HEK293T (cell line): ENCODE results near the gene COMMD1.
"Not testable (repeated sequence)": the region's sequence is repeated elsewhere in the genome, so short reads cannot be mapped to it uniquely, and the experiment has no call there.

Source experiments
- CTCF ChIA-PET: fragments of 350-600 bp; formaldehyde crosslinking; extraction: SDS; loops from one replicate; lab custom pipeline; 2021; ENCODE audit warnings: antibody characterized with exemption, inconsistent platforms; lab: Yijun Ruan, JAX
- POLR2A ChIA-PET: fragments of 350-600 bp; formaldehyde crosslinking; extraction: SDS; loops from one replicate; lab custom pipeline; 2020; ENCODE audit warnings: antibody characterized with exemption, inconsistent platforms; lab: Yijun Ruan, JAX
- DNase-seq: peaks from one replicate; pipeline ENCODE4 v3.0.0; 2012; ENCODE audit warnings: mixed read lengths; ENCODE audit errors: extremely low spot score
- ARNT ChIP-seq: fragments of 450-650 bp; IDR thresholded peaks from 2 replicates; pipeline ENCODE4 v1.6.1; 2017; ENCODE audit warnings: mild to moderate bottlenecking
- BHLHE40 ChIP-seq: fragments of 450-650 bp; IDR thresholded peaks from 2 replicates; pipeline ENCODE4 v1.6.1; 2016; ENCODE audit warnings: mild to moderate bottlenecking, moderate library complexity, borderline replicate concordance
- CTBP1 ChIP-seq: fragments of 450-650 bp; IDR thresholded peaks from 2 replicates; pipeline ENCODE4 v1.6.1; 2016; ENCODE audit warnings: borderline replicate concordance
- ELF4 ChIP-seq: fragments of 450-650 bp; IDR thresholded peaks from 2 replicates; pipeline ENCODE4 v1.6.1; 2017; ENCODE audit warnings: antibody characterized with exemption
- FOXA1 ChIP-seq: fragments of 450-650 bp; IDR thresholded peaks from 2 replicates; pipeline ENCODE4 v1.6.1; 2016; ENCODE audit warnings: mild to moderate bottlenecking
- FOXK2 ChIP-seq: fragments of 450-650 bp; IDR thresholded peaks from 2 replicates; pipeline ENCODE4 v1.6.1; 2016; ENCODE audit warnings: mild to moderate bottlenecking
- FOXM1 ChIP-seq: fragments of 450-650 bp; IDR thresholded peaks from 2 replicates; pipeline ENCODE4 v1.6.1; 2017; ENCODE audit warnings: mild to moderate bottlenecking, borderline replicate concordance
- HDGF ChIP-seq: fragments of 450-650 bp; IDR thresholded peaks from 2 replicates; pipeline ENCODE4 v1.6.1; 2017; ENCODE audit warnings: antibody characterized with exemption, borderline replicate concordance
- L3MBTL2 ChIP-seq: fragments of 450-650 bp; conservative IDR thresholded peaks from 2 replicates; pipeline ENCODE4 v1.6.1; 2016; ENCODE audit warnings: mild to moderate bottlenecking
- LEF1 ChIP-seq: fragments of 450-650 bp; IDR thresholded peaks from 2 replicates; pipeline ENCODE4 v1.6.1; 2017; ENCODE audit warnings: mild to moderate bottlenecking, borderline replicate concordance
- NFRKB ChIP-seq: fragments of 450-650 bp; IDR thresholded peaks from 2 replicates; pipeline ENCODE4 v1.6.1; 2016; ENCODE audit warnings: mild to moderate bottlenecking, moderate library complexity
- SP1 ChIP-seq: fragments of 450-650 bp; IDR thresholded peaks from 2 replicates; pipeline ENCODE4 v1.6.1; 2017
- SUZ12 ChIP-seq: fragments of 450-650 bp; IDR thresholded peaks from 2 replicates; pipeline ENCODE4 v1.6.1; 2016; ENCODE audit warnings: mild to moderate bottlenecking
- TARDBP ChIP-seq: fragments of 450-650 bp; IDR thresholded peaks from 2 replicates; pipeline ENCODE4 v1.6.1; 2016
- ZNF384 ChIP-seq: fragments of 450-650 bp; IDR thresholded peaks from 2 replicates; pipeline ENCODE4 v1.6.1; 2016
- TF ChIP-seq, protein P1 (sequence below): fragments of 450-650 bp; IDR thresholded peaks from 2 replicates; pipeline ENCODE4 v1.6.1; 2016

Gene COMMD1

DNA sequence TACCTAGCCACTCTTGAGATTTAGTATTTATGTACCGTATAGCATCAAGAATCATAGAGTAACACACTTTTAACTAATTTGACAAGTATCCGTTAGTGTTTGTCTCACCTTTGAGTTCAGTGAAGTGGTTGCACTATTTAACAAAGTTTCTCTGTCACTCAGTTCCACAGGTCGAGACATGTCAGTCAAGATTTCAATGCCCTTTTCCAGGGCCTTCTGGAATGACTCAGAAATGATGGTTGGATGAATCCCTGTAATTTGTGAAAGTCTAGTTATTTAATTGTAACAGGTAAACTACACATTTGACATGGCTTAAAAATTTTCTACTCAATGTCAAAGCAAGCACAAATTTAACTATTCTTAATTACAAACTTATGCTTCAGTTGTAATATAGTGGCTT lies 26.7 kb upstream of the COMMD1 start:
- ChIA-PET POLR2A (interaction anchor here (0.7 kb wide), 1 partner anchor 23 kb away, joined by 3 read pairs; no protein-coding TSS in a partner anchor), CTCF (interaction anchor here (0.6 kb wide), 1 partner anchor 44 kb away, joined by 6 read pairs; no protein-coding TSS in a partner anchor)

DNA sequence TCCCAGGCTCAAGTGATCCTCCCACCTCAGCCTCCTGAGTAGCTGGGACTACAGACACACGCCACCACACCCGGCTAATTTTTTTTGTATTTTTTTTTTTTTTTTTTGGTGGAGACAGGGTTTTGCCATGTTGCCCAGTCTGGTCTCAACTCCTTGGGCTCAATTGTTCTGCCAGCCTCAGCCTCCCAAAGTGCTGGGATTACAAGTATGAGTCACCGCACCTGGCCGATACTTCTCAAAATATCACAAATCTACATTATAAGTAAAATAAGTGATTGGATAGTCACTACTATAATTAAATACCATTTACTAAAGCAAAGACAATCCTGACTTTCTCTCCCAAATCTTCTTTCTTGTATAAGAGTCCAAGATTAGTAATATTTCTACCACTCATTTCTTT lies 26.1 kb upstream of the COMMD1 start:
- DNase-seq, POLR2A ChIA-PET: not testable (repeated sequence)
- CTCF ChIA-PET, result interaction anchor here (0.6 kb wide), 1 partner anchor 45 kb away, joined by 6 read pairs; no protein-coding TSS in a partner anchor

More for the DNA sequence above, 26.7 kb upstream of the COMMD1 start:
- TF ChIP-seq ELF4 (no peak), NFRKB (no peak), CTBP1 (no peak), SP1 (no peak), SUZ12 (no peak), ARNT (no peak), TARDBP (no peak), FOXK2 (no peak), HDGF (no peak), L3MBTL2 (no peak), FOXA1 (no peak), FOXM1 (no peak)
- TF ChIP-seq, protein P1, sequence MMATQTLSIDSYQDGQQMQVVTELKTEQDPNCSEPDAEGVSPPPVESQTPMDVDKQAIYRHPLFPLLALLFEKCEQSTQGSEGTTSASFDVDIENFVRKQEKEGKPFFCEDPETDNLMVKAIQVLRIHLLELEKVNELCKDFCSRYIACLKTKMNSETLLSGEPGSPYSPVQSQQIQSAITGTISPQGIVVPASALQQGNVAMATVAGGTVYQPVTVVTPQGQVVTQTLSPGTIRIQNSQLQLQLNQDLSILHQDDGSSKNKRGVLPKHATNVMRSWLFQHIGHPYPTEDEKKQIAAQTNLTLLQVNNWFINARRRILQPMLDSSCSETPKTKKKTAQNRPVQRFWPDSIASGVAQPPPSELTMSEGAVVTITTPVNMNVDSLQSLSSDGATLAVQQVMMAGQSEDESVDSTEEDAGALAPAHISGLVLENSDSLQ, result no peak
- DNase-seq, result no peak

DNA sequence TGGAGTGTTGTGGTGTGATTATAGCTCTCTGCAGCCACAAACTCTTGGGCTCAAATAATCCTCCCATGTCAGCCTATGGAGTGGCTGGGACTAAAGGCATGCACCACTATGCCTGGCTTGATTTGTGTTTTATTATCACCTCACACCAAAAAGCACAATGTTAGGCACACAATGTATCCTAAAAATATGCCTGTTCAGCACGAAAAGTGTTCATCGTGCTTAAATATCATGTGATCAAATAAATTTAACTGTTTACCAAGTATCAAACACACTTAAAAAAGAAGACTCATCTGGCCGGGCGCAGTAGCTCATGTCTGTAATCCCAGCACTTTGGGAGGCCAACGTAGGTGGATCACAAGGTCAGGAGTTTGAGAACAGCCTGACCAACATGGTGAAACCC lies 22.6 kb upstream of the COMMD1 start:
- CTCF ChIA-PET, result no interaction called here
- TF ChIP-seq FOXA1 (no peak), LEF1 (no peak), FOXK2 (no peak), ARNT (no peak), HDGF (no peak), TARDBP (no peak), NFRKB (no peak), SP1 (no peak), ZNF384 (no peak), ELF4 (no peak), L3MBTL2 (no peak), CTBP1 (no peak), FOXM1 (no peak), SUZ12 (no peak), BHLHE40 (no peak)
- TF ChIP-seq, protein P1, result no peak
- POLR2A ChIA-PET, result no interaction called here
- no peak for DNase-seq

DNA sequence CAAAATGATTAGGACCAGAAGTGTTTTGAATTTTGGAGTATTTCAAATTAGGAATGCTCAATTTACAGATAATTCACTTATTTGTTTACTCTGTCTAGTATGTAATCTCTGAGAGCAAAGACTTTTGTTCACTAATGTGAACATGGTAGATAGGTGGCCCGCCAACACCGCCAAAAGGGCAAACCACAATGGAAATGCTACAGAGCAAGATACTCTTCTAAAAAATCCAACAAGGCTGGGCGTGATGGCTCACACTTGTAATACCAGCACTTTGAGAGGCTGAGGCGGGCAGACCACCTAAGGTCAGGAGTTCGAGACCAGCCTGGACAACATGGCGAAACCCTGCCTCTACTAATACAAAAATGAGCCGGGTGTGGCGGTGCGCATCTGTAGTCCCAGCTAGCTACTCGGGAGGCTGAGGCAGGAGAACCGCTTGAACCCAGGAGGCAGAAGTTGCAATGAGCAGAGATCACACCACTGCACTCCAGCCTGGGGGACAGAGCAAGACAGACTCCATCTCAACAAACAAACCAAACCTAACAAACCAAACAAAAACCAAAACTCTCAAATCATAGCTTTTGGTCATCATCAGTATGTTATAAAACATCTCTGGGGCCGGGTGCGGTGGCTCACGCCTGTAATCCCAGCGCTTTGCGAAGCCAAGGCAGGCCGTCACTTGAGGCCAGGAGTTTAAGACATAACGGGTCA lies 19.4 kb upstream of the COMMD1 start:
- TF ChIP-seq HDGF (no peak), BHLHE40 (no peak), NFRKB (no peak), ELF4 (no peak), LEF1 (no peak), CTBP1 (no peak), L3MBTL2 (no peak), FOXM1 (no peak), FOXK2 (no peak), SP1 (no peak), ZNF384 (no peak), TARDBP (no peak), SUZ12 (no peak), ARNT (no peak), FOXA1 (no peak)
- TF ChIP-seq, protein P1, result no peak
- POLR2A ChIA-PET, result interaction anchor here (1.2 kb wide), 1 partner anchor 31 kb away, joined by 3 read pairs; no protein-coding TSS in a partner anchor
- no peak for DNase-seq
- CTCF ChIA-PET, result no interaction called here

DNA sequence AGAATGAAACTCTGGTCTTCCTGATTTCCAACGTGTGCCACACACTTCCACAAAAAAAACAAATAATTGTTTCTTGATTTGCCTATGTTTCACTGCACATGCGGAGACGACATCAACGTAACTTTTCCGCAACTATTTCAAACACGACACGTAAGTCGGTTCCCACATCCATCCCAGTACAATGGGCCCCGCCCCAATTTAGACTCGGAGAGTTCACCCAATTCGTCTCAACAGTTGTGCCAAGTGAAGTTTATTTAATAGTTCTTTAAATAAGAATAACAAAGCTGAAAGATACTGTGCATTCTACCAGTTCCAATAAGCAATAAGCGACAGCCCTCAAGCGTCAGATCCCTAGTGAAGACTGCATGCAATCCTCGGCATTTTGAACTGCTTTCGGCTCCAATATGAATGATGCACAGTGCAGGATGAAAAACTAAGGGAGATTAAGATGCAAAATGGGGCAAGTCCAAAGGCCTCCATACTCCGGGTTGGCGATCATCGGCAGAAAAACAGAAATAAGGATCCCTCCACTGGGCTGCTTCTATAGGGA lies 17.7 kb upstream of the COMMD1 start:
- peak; percentile 7 for DNase-seq
- ChIA-PET POLR2A (interaction anchor here (0.9 kb wide), 1 partner anchor 33 kb away, joined by 3 read pairs; no protein-coding TSS in a partner anchor), CTCF (no interaction called here)
- TF ChIP-seq SP1 (no peak), ELF4 (no peak), BHLHE40 (no peak), FOXA1 (no peak), L3MBTL2 (no peak), FOXM1 (no peak), SUZ12 (no peak), CTBP1 (no peak), NFRKB (no peak), ARNT (no peak), TARDBP (no peak)
- TF ChIP-seq, protein P1, result no peak
